ENCODE results near the gene CAPN11.

The CAPN11 gene

GRCh38 chr6:44217332-44218143 is 58.9 kb downstream of the CAPN11 start:
- DNase-seq: no peak

GRCh38 chr6:44219053-44219814 is 60.6 kb downstream of the CAPN11 start:
- DNase-seq: no peak

- DNase-seq: no peak
These were observed 61.5 kb downstream of the CAPN11 start for GRCh38 chr6:44219815-44220784.

GRCh38 chr6:44220913-44221290 is 62.3 kb downstream of the CAPN11 start:
- no peak for DNase-seq

GRCh38 chr6:44221291-44221960 is 62.8 kb downstream of the CAPN11 start:
- peak; percentile 63 to 66 for DNase-seq

GRCh38 chr6:44221961-44222335 is 63.3 kb downstream of the CAPN11 start:
- no peak for DNase-seq

- DNase-seq: peak in 1 of 2 donors; percentile 14
These were observed 64.1 kb downstream of the CAPN11 start for GRCh38 chr6:44222486-44223318.

- peak; percentile 84 to 85 for DNase-seq
These were observed 64.9 kb downstream of the CAPN11 start, which contains the start of gene SLC29A1 for GRCh38 chr6:44223319-44224028. SLC29A1 (plus strand) TSS chr6:44223595; CDS start chr6:44227314, 3,719 bp downstream.

GRCh38 chr6:44224029-44224964 is 65.7 kb downstream of the CAPN11 start:
- peak in 1 of 2 donors; percentile 22 for DNase-seq

GRCh38 chr6:44224965-44225305 is 66.3 kb downstream of the CAPN11 start:
- DNase-seq: no peak

GRCh38 chr6:44225579-44226325 is 67.1 kb downstream of the CAPN11 start:
- no peak for DNase-seq

- no peak for DNase-seq
These were observed 67.9 kb downstream of the CAPN11 start for GRCh38 chr6:44226368-44227147.

- DNase-seq: no peak
These were observed 68.7 kb downstream of the CAPN11 start for GRCh38 chr6:44227148-44227793.

- no peak for DNase-seq
These were observed 69.4 kb downstream of the CAPN11 start for GRCh38 chr6:44228031-44228430.

GRCh38 chr6:44228433-44228832 is 69.8 kb downstream of the CAPN11 start:
- DNase-seq: no peak

- no peak for DNase-seq
These were observed 70.2 kb downstream of the CAPN11 start for GRCh38 chr6:44228836-44229235.

GRCh38 chr6:44229376-44230033 is 70.9 kb downstream of the CAPN11 start:
- DNase-seq: no peak

Measured in activated CD4-positive, alpha-beta T cell treated with anti-CD3 and anti-CD28 coated beads for 4 hours (primary cell).